ENCODE results near the gene PLG.

Gene PLG

GRCh38 chr6:160737934-160738333 is 35.9 kb downstream of the PLG start:
- H3K4me3 ChIP-seq (ENCODE audit: low read depth, low read length): no peak overlapping the region
- H3K9me3 ChIP-seq (ENCODE audit: control insufficient read depth, insufficient read depth, low read depth, low read length): no peaks in the 10 kb centered on the region
- ChIA-PET POLR2A (no interaction called here), CTCF (interaction anchor here (0.7 to 1.0 kb wide), 2 partner anchors 635 to 910 kb away, joined by 3 read pairs; no protein-coding TSS in a partner anchor)
- H3K27ac ChIP-seq (ENCODE audit: extremely low read depth, low read depth, low read length): no peak overlapping the region
- TF ChIP-seq, protein P1, sequence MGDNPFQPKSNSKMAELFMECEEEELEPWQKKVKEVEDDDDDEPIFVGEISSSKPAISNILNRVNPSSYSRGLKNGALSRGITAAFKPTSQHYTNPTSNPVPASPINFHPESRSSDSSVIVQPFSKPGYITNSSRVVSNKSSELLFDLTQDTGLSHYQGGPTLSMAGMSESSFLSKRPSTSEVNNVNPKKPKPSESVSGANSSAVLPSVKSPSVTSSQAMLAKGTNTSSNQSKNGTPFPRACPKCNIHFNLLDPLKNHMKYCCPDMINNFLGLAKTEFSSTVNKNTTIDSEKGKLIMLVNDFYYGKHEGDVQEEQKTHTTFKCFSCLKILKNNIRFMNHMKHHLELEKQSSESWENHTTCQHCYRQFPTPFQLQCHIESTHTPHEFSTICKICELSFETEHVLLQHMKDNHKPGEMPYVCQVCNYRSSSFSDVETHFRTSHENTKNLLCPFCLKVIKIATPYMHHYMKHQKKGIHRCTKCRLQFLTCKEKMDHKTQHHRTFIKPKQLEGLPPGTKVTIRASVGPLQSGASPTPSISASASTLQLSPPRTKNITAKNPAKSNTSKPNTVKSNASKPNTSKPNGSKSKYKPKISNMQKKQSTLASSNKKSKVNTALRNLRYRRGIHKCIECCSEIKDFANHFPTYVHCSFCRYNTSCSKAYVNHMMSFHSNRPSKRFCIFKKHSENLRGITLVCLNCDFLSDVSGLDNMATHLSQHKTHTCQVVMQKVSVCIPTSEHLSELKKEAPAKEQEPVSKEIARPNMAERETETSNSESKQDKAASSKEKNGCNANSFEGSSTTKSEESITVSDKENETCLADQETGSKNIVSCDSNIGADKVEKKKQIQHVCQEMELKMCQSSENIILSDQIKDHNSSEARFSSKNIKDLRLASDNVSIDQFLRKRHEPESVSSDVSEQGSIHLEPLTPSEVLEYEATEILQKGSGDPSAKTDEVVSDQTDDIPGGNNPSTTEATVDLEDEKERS (tag by site-specific recombination; IDR thresholded peaks at IDR 0.05): no peak
- TF ChIP-seq ZBTB7A (tag by site-specific recombination; IDR thresholded peaks at IDR 0.05; ENCODE audit: low read depth): no peak
- TF ChIP-seq PBX3 (CRISPR knock-in tag; IDR thresholded peaks at IDR 0.05): no peak
- no peak for TF ChIP-seq ZFP3 (tag by site-specific recombination; IDR thresholded peaks at IDR 0.05; ENCODE audit: low read depth)
- no peak for TF ChIP-seq SP7 (tag by site-specific recombination; IDR thresholded peaks at IDR 0.05)
- no peak for TF ChIP-seq IKZF3 (tag by site-specific recombination; IDR thresholded peaks at IDR 0.05)
- TF ChIP-seq ZSCAN4 (tag by site-specific recombination; IDR thresholded peaks at IDR 0.05): no peak
- TF ChIP-seq, protein P2, sequence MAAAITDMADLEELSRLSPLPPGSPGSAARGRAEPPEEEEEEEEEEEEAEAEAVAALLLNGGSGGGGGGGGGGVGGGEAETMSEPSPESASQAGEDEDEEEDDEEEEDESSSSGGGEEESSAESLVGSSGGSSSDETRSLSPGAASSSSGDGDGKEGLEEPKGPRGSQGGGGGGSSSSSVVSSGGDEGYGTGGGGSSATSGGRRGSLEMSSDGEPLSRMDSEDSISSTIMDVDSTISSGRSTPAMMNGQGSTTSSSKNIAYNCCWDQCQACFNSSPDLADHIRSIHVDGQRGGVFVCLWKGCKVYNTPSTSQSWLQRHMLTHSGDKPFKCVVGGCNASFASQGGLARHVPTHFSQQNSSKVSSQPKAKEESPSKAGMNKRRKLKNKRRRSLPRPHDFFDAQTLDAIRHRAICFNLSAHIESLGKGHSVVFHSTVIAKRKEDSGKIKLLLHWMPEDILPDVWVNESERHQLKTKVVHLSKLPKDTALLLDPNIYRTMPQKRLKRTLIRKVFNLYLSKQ (tag by site-specific recombination; IDR thresholded peaks at IDR 0.05; ENCODE audit: borderline replicate concordance): no peak
- TF ChIP-seq ZNF747 (tag by site-specific recombination; IDR thresholded peaks at IDR 0.05): no peak
- no peaks in the 10 kb centered on the region for H3K36me3 ChIP-seq (ENCODE audit: control insufficient read depth in 2 of 2, insufficient read depth in 1 of 2, low read length in 2 of 2)
- H3K4me1 ChIP-seq (ENCODE audit: control insufficient read depth, insufficient read depth, low read length): no peaks in the 10 kb centered on the region

GRCh38 chr6:160739955-160740354 is 37.9 kb downstream of the PLG start:
- Histone ChIP-seq H3K27ac (ENCODE audit: extremely low read depth, low read depth, low read length) (no peak overlapping the region), H3K9me3 (ENCODE audit: control insufficient read depth, insufficient read depth, low read depth, low read length) (no peaks in the 10 kb centered on the region), H3K4me1 (ENCODE audit: control insufficient read depth, insufficient read depth, low read length) (no peaks in the 10 kb centered on the region), H3K4me3 (ENCODE audit: low read depth, low read length) (no peak overlapping the region), H3K36me3 (ENCODE audit: control insufficient read depth in 2 of 2, insufficient read depth in 1 of 2, low read length in 2 of 2) (no peaks in the 10 kb centered on the region)
- ChIA-PET CTCF (interaction anchor here (0.6 to 0.8 kb wide), 2 partner anchors 11 to 1431 kb away, joined by 4 read pairs; no protein-coding TSS in a partner anchor), POLR2A (no interaction called here)
- no peak for TF ChIP-seq ZBTB49 (tag by site-specific recombination; IDR thresholded peaks at IDR 0.05; ENCODE audit: low read depth)
- no peak for TF ChIP-seq ZNF121 (tag by site-specific recombination; IDR thresholded peaks at IDR 0.05)
- no peak for TF ChIP-seq ZNF2 (tag by site-specific recombination; IDR thresholded peaks at IDR 0.05)
- no peak for TF ChIP-seq ZNF335 (tag by site-specific recombination; conservative IDR thresholded peaks at IDR 0.05)
- no peak for TF ChIP-seq ZNF660 (tag by site-specific recombination; IDR thresholded peaks at IDR 0.05)
- no peak for TF ChIP-seq ZSCAN4 (tag by site-specific recombination; IDR thresholded peaks at IDR 0.05)
- no peak for TF ChIP-seq MEIS1 (CRISPR knock-in tag; IDR thresholded peaks at IDR 0.05; ENCODE audit: borderline replicate concordance)
- TF ChIP-seq, protein P3, sequence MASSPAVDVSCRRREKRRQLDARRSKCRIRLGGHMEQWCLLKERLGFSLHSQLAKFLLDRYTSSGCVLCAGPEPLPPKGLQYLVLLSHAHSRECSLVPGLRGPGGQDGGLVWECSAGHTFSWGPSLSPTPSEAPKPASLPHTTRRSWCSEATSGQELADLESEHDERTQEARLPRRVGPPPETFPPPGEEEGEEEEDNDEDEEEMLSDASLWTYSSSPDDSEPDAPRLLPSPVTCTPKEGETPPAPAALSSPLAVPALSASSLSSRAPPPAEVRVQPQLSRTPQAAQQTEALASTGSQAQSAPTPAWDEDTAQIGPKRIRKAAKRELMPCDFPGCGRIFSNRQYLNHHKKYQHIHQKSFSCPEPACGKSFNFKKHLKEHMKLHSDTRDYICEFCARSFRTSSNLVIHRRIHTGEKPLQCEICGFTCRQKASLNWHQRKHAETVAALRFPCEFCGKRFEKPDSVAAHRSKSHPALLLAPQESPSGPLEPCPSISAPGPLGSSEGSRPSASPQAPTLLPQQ (tag by site-specific recombination; IDR thresholded peaks at IDR 0.05): no peak
- TF ChIP-seq, protein P4, sequence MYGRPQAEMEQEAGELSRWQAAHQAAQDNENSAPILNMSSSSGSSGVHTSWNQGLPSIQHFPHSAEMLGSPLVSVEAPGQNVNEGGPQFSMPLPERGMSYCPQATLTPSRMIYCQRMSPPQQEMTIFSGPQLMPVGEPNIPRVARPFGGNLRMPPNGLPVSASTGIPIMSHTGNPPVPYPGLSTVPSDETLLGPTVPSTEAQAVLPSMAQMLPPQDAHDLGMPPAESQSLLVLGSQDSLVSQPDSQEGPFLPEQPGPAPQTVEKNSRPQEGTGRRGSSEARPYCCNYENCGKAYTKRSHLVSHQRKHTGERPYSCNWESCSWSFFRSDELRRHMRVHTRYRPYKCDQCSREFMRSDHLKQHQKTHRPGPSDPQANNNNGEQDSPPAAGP (tag by site-specific recombination; IDR thresholded peaks at IDR 0.05): no peak
- TF ChIP-seq PBX3 (CRISPR knock-in tag; IDR thresholded peaks at IDR 0.05): no peak
- no peak for TF ChIP-seq ZNF785 (tag by site-specific recombination; IDR thresholded peaks at IDR 0.05)
